GM18868 (cell line): ENCODE results near the gene CDC20B.
"Not testable (repeated sequence)": the region's sequence is repeated elsewhere in the genome, so short reads cannot be mapped to it uniquely, and the experiment has no call there.

Experiments
- ATAC-seq: cut with Tn5 transposase; IDR thresholded peaks from one replicate; pipeline ENCODE4 v1.9.1; 2021; ENCODE audit warnings: mild to moderate bottlenecking, moderate library complexity; ENCODE audit not compliant: unreplicated experiment

CDC20B gene

GRCh38 chr5:55104946-55105701 is 67.9 kb downstream of the CDC20B start:
- no peak for ATAC-seq

DNA sequence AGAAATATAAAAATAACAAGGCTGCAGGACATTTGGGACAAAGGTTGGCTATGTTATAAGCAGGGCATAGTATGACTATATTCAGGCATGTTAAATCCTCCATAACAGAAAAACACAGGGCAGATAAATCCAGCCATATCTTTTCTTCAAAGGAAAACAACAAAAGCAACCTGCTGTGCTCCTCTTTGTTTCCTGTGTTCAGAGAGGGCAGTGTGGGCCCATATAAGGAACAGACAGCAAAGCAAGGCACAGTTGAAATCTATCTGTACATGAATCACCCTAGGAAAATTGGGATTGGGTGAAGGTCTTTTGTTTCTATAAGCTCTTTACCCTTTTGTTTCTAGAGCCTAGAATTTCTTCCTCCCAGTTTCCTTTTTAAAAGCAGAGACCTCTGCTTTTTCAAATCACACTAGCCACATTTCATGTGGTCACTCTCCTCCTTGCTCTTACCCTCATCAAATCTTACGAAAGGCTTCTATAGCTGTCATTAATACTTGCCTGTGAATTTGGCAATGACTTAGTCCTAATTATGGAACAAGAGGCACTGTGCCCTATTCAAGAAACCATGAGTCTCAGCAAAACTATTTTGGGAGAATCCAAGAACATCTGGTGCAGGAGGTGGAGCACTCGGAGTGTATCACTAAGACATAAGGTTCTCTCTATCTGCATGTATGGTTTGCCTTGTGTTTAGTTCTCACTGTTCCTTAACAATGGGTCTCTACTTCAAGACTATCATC is 68.8 kb downstream of the CDC20B start:
- no peak for ATAC-seq

GRCh38 chr5:55102348-55102747 is 70.6 kb downstream of the CDC20B start, which contains the start of gene GZMA:
GZMA (plus strand) TSS chr5:55102646; CDS start chr5:55102683, 37 bp downstream.
- ATAC-seq: no peak

- ATAC-seq: no peak
These were observed 71.3 kb downstream of the CDC20B start for GRCh38 chr5:55101556-55102276.

- not testable (repeated sequence) for ATAC-seq
These were observed 71.8 kb downstream of the CDC20B start for GRCh38 chr5:55101148-55101547.

- ATAC-seq: no peak
These were observed 76.1 kb downstream of the CDC20B start for GRCh38 chr5:55096861-55097260.

- no peak for ATAC-seq
These were observed 76.8 kb downstream of the CDC20B start for GRCh38 chr5:55096182-55096581.

- ATAC-seq: not testable (repeated sequence)
These were observed 82.0 kb downstream of the CDC20B start for GRCh38 chr5:55091011-55091410.

- not testable (repeated sequence) for ATAC-seq
These were observed 83.7 kb downstream of the CDC20B start for GRCh38 chr5:55089301-55089700.

GRCh38 chr5:55081541-55081940 is 91.4 kb downstream of the CDC20B start:
- no peak for ATAC-seq

- no peak for ATAC-seq
These were observed 99.8 kb downstream of the CDC20B start for GRCh38 chr5:55073211-55073610.

DNA sequence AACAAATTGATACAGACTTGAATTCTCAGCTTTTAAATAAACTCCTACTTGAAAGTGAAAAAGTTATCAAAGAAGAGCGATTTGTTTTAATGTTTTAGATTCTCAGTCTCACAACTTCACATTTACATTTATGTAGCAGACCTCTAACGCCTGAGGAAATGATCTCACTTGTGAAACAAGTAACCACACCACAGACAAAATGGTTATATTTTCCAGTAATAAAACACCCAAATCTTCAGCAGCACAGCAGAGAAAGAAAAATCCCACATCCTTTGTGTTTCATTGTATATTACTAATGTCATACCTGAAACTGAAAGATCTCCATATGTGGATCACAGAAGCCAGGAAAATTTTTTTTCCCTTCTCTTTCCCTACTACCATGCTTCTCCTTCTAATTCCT is 100.3 kb downstream of the CDC20B start:
- ATAC-seq: no peak

DNA sequence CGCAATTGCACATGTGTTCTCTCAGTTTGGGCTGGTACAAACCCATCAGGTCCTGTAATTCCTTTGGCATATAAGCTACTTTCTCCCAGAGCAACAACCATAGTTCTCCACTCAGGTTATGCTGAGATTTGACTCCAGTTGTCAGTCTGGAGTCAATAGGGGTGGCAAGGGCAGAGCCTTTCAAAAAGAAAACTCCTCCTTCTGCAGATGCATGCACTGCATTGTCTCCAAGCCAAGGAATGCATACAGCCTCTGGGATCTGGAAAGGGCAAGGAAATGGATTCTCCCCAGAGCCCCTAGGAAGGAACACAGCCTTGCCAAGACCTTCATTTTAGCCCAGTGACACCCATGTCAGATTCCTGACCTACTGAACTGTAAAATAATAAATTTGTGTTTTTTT is 101.6 kb downstream of the CDC20B start:
- no peak for ATAC-seq

- ATAC-seq: no peak
These were observed 102.0 kb downstream of the CDC20B start for GRCh38 chr5:55070968-55071367.

DNA sequence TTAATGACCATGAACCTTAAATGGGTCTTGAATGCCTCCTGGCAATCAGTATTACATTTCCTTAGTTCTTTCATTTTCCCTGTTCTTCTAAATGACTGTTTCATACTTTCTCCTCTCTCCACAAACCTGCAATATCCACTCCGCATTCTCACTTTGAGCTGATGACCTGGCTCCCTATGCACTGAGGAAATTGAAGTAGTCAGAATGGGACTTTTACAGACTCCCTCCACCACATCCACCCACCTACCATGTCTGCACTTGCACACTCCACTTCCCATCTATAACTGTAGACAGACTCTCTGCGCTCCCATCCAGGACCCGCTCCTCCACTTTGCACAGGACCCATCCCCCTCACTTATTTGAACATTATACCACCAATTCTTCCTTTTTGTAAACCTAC is 106.7 kb downstream of the CDC20B start:
- ATAC-seq: no peak

DNA sequence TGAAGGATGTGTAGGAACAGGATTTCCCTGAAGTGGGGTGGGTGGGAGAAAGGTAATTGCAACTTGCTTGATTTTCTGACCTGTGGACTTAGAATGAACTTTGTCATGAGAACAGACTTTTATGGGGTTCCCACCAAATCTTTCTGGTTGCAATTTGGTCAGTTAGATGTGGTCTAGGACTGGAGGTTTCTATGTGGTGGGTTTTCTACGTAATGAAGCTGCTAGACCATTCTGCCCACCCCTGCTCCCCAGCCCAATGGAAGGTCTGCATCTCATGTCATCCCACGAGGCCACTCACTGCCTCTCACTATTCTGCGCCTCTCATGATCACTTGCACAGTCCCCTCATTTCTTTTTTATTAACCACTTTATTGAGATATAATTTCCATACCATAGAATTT is 108.5 kb downstream of the CDC20B start:
- no peak for ATAC-seq

DNA sequence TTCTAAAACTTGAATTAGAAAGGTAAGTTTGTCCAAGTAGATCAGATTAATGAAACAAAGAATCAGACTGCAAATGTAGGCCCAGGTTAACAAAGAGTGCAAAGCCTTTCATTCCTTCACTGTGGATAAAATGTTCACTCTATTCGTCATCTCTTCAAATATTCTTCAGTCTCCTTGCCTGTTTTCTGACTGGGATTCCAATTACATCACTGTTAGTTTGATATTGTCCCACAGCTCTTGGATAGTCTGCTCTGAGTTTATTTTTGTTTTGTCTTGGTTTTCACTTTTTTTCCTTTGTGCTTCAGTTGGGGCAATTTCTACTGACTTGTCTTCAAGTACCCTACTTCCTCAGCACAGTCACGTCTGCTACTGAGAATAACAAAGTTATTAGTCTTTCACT is 109.1 kb downstream of the CDC20B start:
- ATAC-seq: no peak

DNA sequence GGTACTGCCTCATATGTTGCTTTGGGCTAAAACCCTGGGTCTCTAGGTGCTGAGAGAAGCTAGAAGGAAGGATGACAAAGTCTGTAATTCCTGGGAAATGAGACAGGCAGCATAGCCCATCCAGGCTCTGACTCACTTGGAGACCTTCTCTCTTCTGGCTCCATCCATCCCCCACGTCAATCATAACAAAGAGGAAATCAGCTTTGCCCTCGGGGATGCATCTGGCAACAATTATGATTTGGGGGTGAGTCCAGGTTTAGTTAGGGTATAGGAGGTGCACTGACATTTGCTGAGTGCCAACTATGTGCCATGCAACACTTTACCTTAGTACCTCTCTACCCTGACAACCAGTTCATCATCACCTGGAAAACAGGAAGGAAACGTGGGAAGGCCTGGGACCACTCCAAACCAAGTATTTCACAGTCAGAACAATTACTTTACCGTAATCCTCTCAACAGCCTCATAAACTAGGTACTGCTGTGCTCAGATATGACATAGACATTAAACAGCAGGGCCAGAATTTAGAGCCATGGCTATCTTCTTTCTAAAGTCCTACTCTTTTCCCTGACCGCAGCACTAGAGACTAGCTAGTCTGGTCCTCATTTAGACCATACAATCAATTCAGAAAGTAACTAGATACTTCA is 109.6 kb downstream of the CDC20B start:
- ATAC-seq: no peak
